Adipocyte (in vitro differentiated cells): ENCODE results near the gene UVRAG.

Experiments
- DNase-seq: peaks from one replicate; pipeline ENCODE4 v3.0.0-alpha.2; 2015; ENCODE audit warnings: low read depth
- H3K27me3 ChIP-seq: replicated peaks from 2 replicates; pipeline ENCODE4 v1.7.0; 2013; ENCODE audit warnings: mild to moderate bottlenecking, low read length, moderate library complexity; ENCODE audit not compliant: control insufficient read depth, insufficient read depth
- H3K36me3 ChIP-seq: 2 replicates; pipeline ENCODE4 v1.7.0; 2013; ENCODE audit warnings: low read length, mild to moderate bottlenecking, moderate library complexity; ENCODE audit not compliant: control insufficient read depth, insufficient read depth, severe bottlenecking
- H3K4me1 ChIP-seq: 2 replicates; pipeline ENCODE4 v1.7.0; 2013; ENCODE audit warnings: mild to moderate bottlenecking, low read length, moderate library complexity; ENCODE audit not compliant: control insufficient read depth, insufficient read depth
- H3K4me3 ChIP-seq: 2 replicates; pipeline ENCODE4 v1.7.0; 2013; ENCODE audit warnings: mild to moderate bottlenecking, low read length, moderate library complexity
- H3K9ac ChIP-seq: 2 replicates; pipeline ENCODE4 v1.7.0; 2013; ENCODE audit warnings: mild to moderate bottlenecking, low read length, moderate library complexity
- H3K9me3 ChIP-seq: 2 replicates; pipeline ENCODE4 v1.7.0; 2013; ENCODE audit warnings: mild to moderate bottlenecking, low read length, moderate library complexity; ENCODE audit not compliant: control insufficient read depth

UVRAG gene

GRCh38 chr11:76163289-76163880 lies 348.4 kb downstream of the UVRAG start:
- Histone ChIP-seq H3K4me3 (no peak overlapping the region), H3K27me3 (peaks cover 36% of the 10 kb centered on the region), H3K9ac (no peak overlapping the region), H3K4me1 (peaks cover 14% of the 10 kb centered on the region), H3K9me3 (no peaks in the 10 kb centered on the region), H3K36me3 (no peaks in the 10 kb centered on the region)
- no peak for DNase-seq

GRCh38 chr11:76164081-76164480 lies 349.1 kb downstream of the UVRAG start:
- peaks cover 16% of the 10 kb centered on the region for H3K4me1 ChIP-seq
- H3K9me3 ChIP-seq: no peaks in the 10 kb centered on the region
- no peaks in the 10 kb centered on the region for H3K36me3 ChIP-seq
- no peak for DNase-seq
- H3K9ac ChIP-seq: no peak overlapping the region
- H3K27me3 ChIP-seq: peaks cover 36% of the 10 kb centered on the region
- H3K4me3 ChIP-seq: no peak overlapping the region

- no peak overlapping the region for H3K4me3 ChIP-seq
- no peak overlapping the region for H3K9ac ChIP-seq
- peaks cover 16% of the 10 kb centered on the region for H3K4me1 ChIP-seq
- H3K9me3 ChIP-seq: no peaks in the 10 kb centered on the region
- peaks cover 36% of the 10 kb centered on the region for H3K27me3 ChIP-seq
- no peak for DNase-seq
- no peaks in the 10 kb centered on the region for H3K36me3 ChIP-seq
Measured at GRCh38 chr11:76164861-76165751, 350.1 kb downstream of the UVRAG start.

GRCh38 chr11:76166314-76166713 lies 351.3 kb downstream of the UVRAG start:
- Histone ChIP-seq H3K36me3 (no peaks in the 10 kb centered on the region), H3K9ac (no peak overlapping the region), H3K9me3 (no peaks in the 10 kb centered on the region), H3K27me3 (peaks cover 31% of the 10 kb centered on the region), H3K4me3 (no peak overlapping the region), H3K4me1 (peaks cover 16% of the 10 kb centered on the region)
- no peak for DNase-seq

GRCh38 chr11:76167590-76167989 lies 352.6 kb downstream of the UVRAG start:
- Histone ChIP-seq H3K27me3 (peaks cover 25% of the 10 kb centered on the region), H3K9ac (no peak overlapping the region), H3K9me3 (no peaks in the 10 kb centered on the region), H3K4me1 (peaks cover 11% of the 10 kb centered on the region), H3K36me3 (no peaks in the 10 kb centered on the region), H3K4me3 (no peak overlapping the region)
- DNase-seq: no peak

GRCh38 chr11:76169473-76169896 lies 354.5 kb downstream of the UVRAG start:
- Histone ChIP-seq H3K4me1 (peaks cover 6% of the 10 kb centered on the region), H3K9me3 (no peaks in the 10 kb centered on the region), H3K27me3 (peaks cover 11% of the 10 kb centered on the region), H3K9ac (no peak overlapping the region), H3K4me3 (no peak overlapping the region), H3K36me3 (no peaks in the 10 kb centered on the region)
- no peak for DNase-seq

- no peaks in the 10 kb centered on the region for H3K36me3 ChIP-seq
- no peaks in the 10 kb centered on the region for H3K9me3 ChIP-seq
- DNase-seq: no peak
- no peak overlapping the region for H3K4me3 ChIP-seq
- H3K4me1 ChIP-seq: peaks cover 6% of the 10 kb centered on the region
- peaks cover 7% of the 10 kb centered on the region for H3K27me3 ChIP-seq
- H3K9ac ChIP-seq: no peak overlapping the region
Measured at GRCh38 chr11:76170468-76170867, 355.5 kb downstream of the UVRAG start.

- no peak overlapping the region for H3K4me3 ChIP-seq
- no peak for DNase-seq
- peaks cover 3% of the 10 kb centered on the region for H3K4me1 ChIP-seq
- H3K9me3 ChIP-seq: no peaks in the 10 kb centered on the region
- H3K27me3 ChIP-seq: no peaks in the 10 kb centered on the region
- H3K9ac ChIP-seq: no peak overlapping the region
- no peaks in the 10 kb centered on the region for H3K36me3 ChIP-seq
Measured at GRCh38 chr11:76172583-76172982, 357.6 kb downstream of the UVRAG start.

- Histone ChIP-seq H3K27me3 (no peaks in the 10 kb centered on the region), H3K36me3 (no peaks in the 10 kb centered on the region), H3K9ac (no peak overlapping the region), H3K4me1 (peaks cover 2% of the 10 kb centered on the region), H3K9me3 (no peaks in the 10 kb centered on the region), H3K4me3 (no peak overlapping the region)
- no peak for DNase-seq
Measured at GRCh38 chr11:76173663-76174062, 358.7 kb downstream of the UVRAG start.

- DNase-seq: no peak
- H3K36me3 ChIP-seq: no peaks in the 10 kb centered on the region
- no peaks in the 10 kb centered on the region for H3K4me1 ChIP-seq
Measured at GRCh38 chr11:76174330-76174729, 359.3 kb downstream of the UVRAG start.

GRCh38 chr11:76175783-76176182 lies 360.8 kb downstream of the UVRAG start:
- peak; percentile 16 for DNase-seq
- Histone ChIP-seq H3K9me3 (no peaks in the 10 kb centered on the region), H3K36me3 (no peaks in the 10 kb centered on the region), H3K9ac (no peak overlapping the region), H3K27me3 (no peaks in the 10 kb centered on the region), H3K4me3 (no peak overlapping the region), H3K4me1 (no peaks in the 10 kb centered on the region)

More at GRCh38 chr11:76174330-76174729, 359.3 kb downstream of the UVRAG start:
- Histone ChIP-seq H3K27me3 (no peaks in the 10 kb centered on the region), H3K4me3 (no peak overlapping the region), H3K9ac (no peak overlapping the region), H3K9me3 (no peaks in the 10 kb centered on the region)
